K562 (cell line): ENCODE measurements around the gene KCNK4. TPM values are rescaled to one million over a fixed set of nuclear protein-coding genes. Genes with fewer than 3 reads are reported as not detected.

Source experiments
- BDP1 ChIP-seq: IDR thresholded peaks from 3 replicates; pipeline ENCODE4 v1.6.1; 2011; ENCODE audit not compliant: insufficient read length, insufficient read depth
- CAMTA2 ChIP-seq: fragments of 250-450 bp; sonication (Bioruptor Pico); conservative IDR thresholded peaks from 2 replicates; pipeline ENCODE4 v1.5.1; 2022
- CBX2 ChIP-seq: fragments of 200-600 bp; sonication (generic); IDR thresholded peaks from one replicate; pipeline ENCODE4 v1.6.1; 2012; ENCODE audit warnings: mild to moderate bottlenecking, low read length, inconsistent platforms; ENCODE audit not compliant: insufficient read depth, poor library complexity, severe bottlenecking
- CBX8 ChIP-seq: fragments of 200-600 bp; sonication (generic); IDR thresholded peaks from 2 replicates; pipeline ENCODE4 v1.6.1; 2012; ENCODE audit warnings: borderline replicate concordance, mixed run types, low read depth, mild to moderate bottlenecking, moderate library complexity, mixed read lengths, low read length, control low read depth, inconsistent platforms; ENCODE audit not compliant: poor library complexity, severe bottlenecking; ENCODE audit errors: extremely low read depth
- ELF2 ChIP-seq: fragments of 250-450 bp; sonication (Bioruptor Pico); IDR thresholded peaks from 2 replicates; pipeline ENCODE4 v1.5.0; 2021; ENCODE audit warnings: mild to moderate bottlenecking
- EP400 ChIP-seq: fragments of 450-650 bp; IDR thresholded peaks from 2 replicates; pipeline ENCODE4 v1.6.1; 2017; ENCODE audit warnings: antibody characterized with exemption, mild to moderate bottlenecking, moderate library complexity
- ERF ChIP-seq: fragments of 450-650 bp; formaldehyde crosslinking; IDR thresholded peaks from 2 replicates; pipeline ENCODE4 v1.4.0; 2020; ENCODE audit warnings: mild to moderate bottlenecking, mixed read lengths
- FIP1L1 ChIP-seq: fragments of 200-400 bp; formaldehyde crosslinking; IDR thresholded peaks from 2 replicates; pipeline ENCODE4 v1.6.1; 2018; ENCODE audit warnings: mild to moderate bottlenecking, low read depth, low read length; ENCODE audit not compliant: poor library complexity, severe bottlenecking
- MEF2A ChIP-seq: IDR thresholded peaks from 2 replicates; pipeline ENCODE4 v1.6.1; 2011; ENCODE audit warnings: low read depth, mild to moderate bottlenecking, low read length, moderate library complexity; ENCODE audit not compliant: control insufficient read depth
- MTA2 ChIP-seq: fragments of 450-650 bp; IDR thresholded peaks from 2 replicates; pipeline ENCODE4 v1.6.1; 2016; ENCODE audit warnings: low read depth
- NCOA1 ChIP-seq: fragments of 450-650 bp; IDR thresholded peaks from 2 replicates; pipeline ENCODE4 v1.6.1; 2016; ENCODE audit warnings: low read depth
- NCOA4 ChIP-seq: fragments of 450-650 bp; IDR thresholded peaks from 2 replicates; pipeline ENCODE4 v1.6.1; 2018; ENCODE audit warnings: mild to moderate bottlenecking; ENCODE audit not compliant: partially characterized antibody
- NFATC3 ChIP-seq: fragments of 450-650 bp; IDR thresholded peaks from 2 replicates; pipeline ENCODE4 v1.6.1; 2017; ENCODE audit warnings: mild to moderate bottlenecking
- PHTF2 ChIP-seq: fragments of 250-450 bp; sonication (Bioruptor Pico); IDR thresholded peaks from 2 replicates; pipeline ENCODE4 v1.5.0; 2021; ENCODE audit warnings: mild to moderate bottlenecking
- RFX1 ChIP-seq: fragments of 450-650 bp; IDR thresholded peaks from 2 replicates; pipeline ENCODE4 v1.6.1; 2016; ENCODE audit warnings: mild to moderate bottlenecking, moderate library complexity
- RUNX1 ChIP-seq: sonication (generic); IDR thresholded peaks from 2 replicates; pipeline ENCODE4 v1.6.1; 2016; ENCODE audit warnings: antibody characterized with exemption, low read depth
- SMARCC2 ChIP-seq: fragments of 450-650 bp; IDR thresholded peaks from 2 replicates; pipeline ENCODE4 v1.6.1; 2017; ENCODE audit warnings: antibody characterized with exemption, moderate library complexity, mild to moderate bottlenecking, low read depth
- SP1 ChIP-seq: sonication (generic); formaldehyde crosslinking; IDR thresholded peaks from 2 replicates; pipeline ENCODE4 v1.8.1; 2022; ENCODE audit warnings: mild to moderate bottlenecking, missing genetic modification reagents
- SRSF3 ChIP-seq: fragments of 200-400 bp; formaldehyde crosslinking; IDR thresholded peaks from 2 replicates; pipeline ENCODE4 v1.6.1; 2016; ENCODE audit warnings: mild to moderate bottlenecking, low read length, moderate library complexity; ENCODE audit not compliant: insufficient read depth
- STAT5A ChIP-seq: IDR thresholded peaks from 2 replicates; pipeline ENCODE4 v1.6.1; 2012; ENCODE audit warnings: low read length, inconsistent platforms, borderline replicate concordance
- ZBTB17 ChIP-seq: fragments of 450-650 bp; formaldehyde crosslinking; IDR thresholded peaks from 2 replicates; pipeline ENCODE4 v1.4.0; 2020; ENCODE audit warnings: mild to moderate bottlenecking
- ZNF232 ChIP-seq: sonication (generic); formaldehyde crosslinking; IDR thresholded peaks from 2 replicates; pipeline ENCODE4 v1.8.0; 2022; ENCODE audit warnings: mild to moderate bottlenecking, missing genetic modification reagents
- ZNF41 ChIP-seq: fragments of 250-450 bp; sonication (Bioruptor Pico); conservative IDR thresholded peaks from 2 replicates; pipeline ENCODE4 v1.4.0; 2020; ENCODE audit warnings: mild to moderate bottlenecking
- polyA plus RNA-seq, 8 experiments: library from polyadenylated mRNA; depleted of rRNA in 4 of 8; stranded (reverse) in 5 of 8; unstranded in 3 of 8; fragments of >200 nt; fragmentation: Nextera tagmentation in 2 of 8; fragmentation: Illumina TruSeq in 1 of 8; extraction: Ambion mirVana in 2 of 8; extraction: Trizol in 1 of 8; gene quantifications; 2 replicates each; pipeline versions ENCODE4 v1.2.1 to v1.2.3, GENCODE V29; 2011 to 2014; ENCODE audit warnings: inconsistent platforms in 1 of 8, missing spikeins in 1 of 8
- total RNA-seq, 7 experiments: library from RNA; depleted of rRNA in 6 of 7; stranded (reverse); fragments of >200 nt in 6 of 7; fragmentation: Illumina TruSeq in 2 of 7; extraction: Trizol in 2 of 7; gene quantifications; 2 replicates each; pipeline versions ENCODE4 v1.2.1 to v1.2.3, GENCODE V29; 2011 to 2021; ENCODE audit warnings: low replicate concordance in 1 of 7
- TF ChIP-seq, protein P1 (sequence below): sonication (generic); formaldehyde crosslinking; IDR thresholded peaks from 2 replicates; pipeline ENCODE4 v1.8.0; 2022; ENCODE audit warnings: mild to moderate bottlenecking, missing genetic modification reagents
- TF ChIP-seq, protein P2 (sequence below): fragments of 450-650 bp; formaldehyde crosslinking; IDR thresholded peaks from 2 replicates; pipeline ENCODE4 v1.4.0; 2020; ENCODE audit warnings: mild to moderate bottlenecking, moderate library complexity

KCNK4 gene
- total and polyA plus RNA-seq, 9 of the 15 experiments (the other 6 are each of a cell fraction or from before 2014, with no cell fraction given) = not detected

DNA sequence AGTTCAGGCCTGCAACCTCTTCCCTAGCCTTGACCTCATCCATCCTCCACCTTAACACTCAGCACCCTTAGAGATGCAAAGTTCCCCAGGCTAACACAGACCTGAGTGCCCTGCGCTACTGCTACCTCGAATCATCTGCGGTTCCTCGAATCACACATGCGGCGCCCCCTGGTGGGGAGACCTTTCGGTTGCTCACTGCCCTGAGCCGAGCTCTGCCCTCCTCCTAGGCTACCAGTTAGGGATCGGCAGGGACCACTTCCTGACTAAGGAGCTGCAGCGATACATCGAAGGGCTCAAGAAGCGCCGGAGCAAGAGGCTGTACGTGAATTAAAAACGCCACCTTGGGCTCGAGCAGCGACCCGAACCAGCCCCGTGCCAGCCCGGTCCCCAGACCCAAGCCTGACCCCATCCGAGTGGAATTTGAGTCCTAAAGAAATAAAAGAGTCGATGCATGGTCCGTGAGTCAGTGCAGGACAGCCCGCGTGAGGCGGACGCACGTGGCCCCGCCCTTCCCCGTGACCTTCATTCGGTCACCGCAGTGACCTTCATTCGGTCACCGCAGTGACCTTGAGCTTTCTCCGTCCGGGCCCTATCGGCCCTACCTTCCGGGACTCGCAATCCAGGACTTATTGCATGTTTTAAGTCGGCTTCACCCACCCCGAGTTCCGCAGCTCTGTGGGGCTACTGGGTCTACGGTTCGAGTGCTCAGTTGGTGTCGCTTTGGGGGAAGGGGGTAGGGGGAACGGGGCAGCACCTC, 13.4 kb downstream of the KCNK4 start (continued):
- TF ChIP-seq BDP1 = no peak
- no peak for TF ChIP-seq RFX1
- TF ChIP-seq ELF2 (CRISPR knock-in tag) = 0 out of 2 replicates have a peak, but pooled peaks have one; percentile 59
- TF ChIP-seq NCOA1 = peak; percentile 31; the same call in 1 of the 2 replicates
- TF ChIP-seq CAMTA2 (CRISPR knock-in tag) = no peak
- no peak for TF ChIP-seq ZNF41 (CRISPR knock-in tag)
- TF ChIP-seq MEF2A = 0 out of 2 replicates have a peak, but pooled peaks have one; percentile 35
- no peak for TF ChIP-seq NCOA4
- peak; percentile 75 for TF ChIP-seq SP1 (CRISPR knock-in tag)
- TF ChIP-seq, protein P1, sequence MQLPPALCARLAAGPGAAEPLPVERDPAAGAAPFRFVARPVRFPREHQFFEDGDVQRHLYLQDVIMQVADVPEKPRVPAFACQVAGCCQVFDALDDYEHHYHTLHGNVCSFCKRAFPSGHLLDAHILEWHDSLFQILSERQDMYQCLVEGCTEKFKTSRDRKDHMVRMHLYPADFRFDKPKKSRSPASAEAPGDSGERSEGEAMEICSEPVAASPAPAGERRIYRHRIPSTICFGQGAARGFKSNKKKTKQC (CRISPR knock-in tag) = peak; percentile 80
- TF ChIP-seq MTA2 = no peak
- TF ChIP-seq SMARCC2 = no peak
- no peak for TF ChIP-seq ZBTB17 (CRISPR knock-in tag)
- TF ChIP-seq PHTF2 (CRISPR knock-in tag) = no peak
- TF ChIP-seq EP400 = peak; percentile 93
- no peak for TF ChIP-seq ZNF232 (CRISPR knock-in tag)
- TF ChIP-seq CBX8 = no peak
- no peak for TF ChIP-seq RUNX1
- no peak for TF ChIP-seq NFATC3
- no peak for TF ChIP-seq STAT5A
- TF ChIP-seq, protein P2, sequence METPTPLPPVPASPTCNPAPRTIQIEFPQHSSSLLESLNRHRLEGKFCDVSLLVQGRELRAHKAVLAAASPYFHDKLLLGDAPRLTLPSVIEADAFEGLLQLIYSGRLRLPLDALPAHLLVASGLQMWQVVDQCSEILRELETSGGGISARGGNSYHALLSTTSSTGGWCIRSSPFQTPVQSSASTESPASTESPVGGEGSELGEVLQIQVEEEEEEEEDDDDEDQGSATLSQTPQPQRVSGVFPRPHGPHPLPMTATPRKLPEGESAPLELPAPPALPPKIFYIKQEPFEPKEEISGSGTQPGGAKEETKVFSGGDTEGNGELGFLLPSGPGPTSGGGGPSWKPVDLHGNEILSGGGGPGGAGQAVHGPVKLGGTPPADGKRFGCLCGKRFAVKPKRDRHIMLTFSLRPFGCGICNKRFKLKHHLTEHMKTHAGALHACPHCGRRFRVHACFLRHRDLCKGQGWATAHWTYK (CRISPR knock-in tag) = peak; percentile 9; the same call in 1 of the 2 replicates
- 0 out of 2 replicates have a peak, but pooled peaks have one; percentile 61 for TF ChIP-seq SRSF3
- TF ChIP-seq ERF (CRISPR knock-in tag) = 0 out of 2 replicates have a peak, but pooled peaks have one; percentile 35
- no peak for TF ChIP-seq FIP1L1
- TF ChIP-seq CBX2 = no peak
